CD1c-positive myeloid dendritic cell (primary cell): Measurements from ENCODE around the gene CEACAM21.

Source experiments
- DNase-seq: peaks from one replicate; pipeline ENCODE4 v3.0.0-alpha.2; 2016; ENCODE audit errors: extremely low spot score

Gene CEACAM21

DNA sequence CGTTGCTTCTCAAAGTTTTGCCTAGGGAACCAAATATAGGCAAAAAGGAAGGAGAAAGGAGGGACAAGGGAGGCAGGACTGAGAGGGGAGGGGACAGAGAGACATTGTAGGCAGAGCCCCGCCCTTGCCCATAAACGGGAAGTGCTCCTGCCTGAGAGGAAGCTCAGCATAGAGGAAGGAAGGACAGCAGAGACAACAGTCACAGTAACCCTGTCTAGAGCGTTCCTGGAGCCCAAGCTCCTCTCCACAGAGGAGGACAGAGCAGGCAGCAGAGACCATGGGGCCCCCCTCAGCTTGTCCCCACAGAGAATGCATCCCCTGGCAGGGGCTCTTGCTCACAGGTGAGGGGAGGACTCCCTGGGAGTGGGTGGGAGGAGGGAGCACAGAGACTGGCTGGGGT is at the start of gene CEACAM21:
CEACAM21 (plus strand) TSS at position 169 of the 400 bp plus-strand sequence; CDS start at position 278, 109 bp downstream.
- peak; percentile 86 for DNase-seq

DNA sequence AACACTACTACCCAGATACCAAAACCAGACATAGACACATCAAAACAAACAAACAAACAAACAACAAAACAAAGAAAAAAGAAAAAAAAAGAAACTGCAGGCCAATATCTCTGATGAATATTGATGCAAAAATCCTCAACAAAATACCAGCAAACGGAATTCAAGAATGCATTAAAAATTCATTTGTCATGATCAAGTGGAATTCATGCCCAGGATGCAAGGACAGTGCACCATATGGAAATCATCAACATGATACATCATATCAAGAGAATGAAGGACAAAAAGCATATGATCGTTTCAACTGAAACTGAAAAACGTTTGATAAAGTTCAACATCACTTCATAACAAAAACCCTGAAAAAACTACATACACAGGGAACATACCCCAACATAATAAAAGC is 48.9 kb upstream of the CEACAM21 start:
- no peak for DNase-seq

DNA sequence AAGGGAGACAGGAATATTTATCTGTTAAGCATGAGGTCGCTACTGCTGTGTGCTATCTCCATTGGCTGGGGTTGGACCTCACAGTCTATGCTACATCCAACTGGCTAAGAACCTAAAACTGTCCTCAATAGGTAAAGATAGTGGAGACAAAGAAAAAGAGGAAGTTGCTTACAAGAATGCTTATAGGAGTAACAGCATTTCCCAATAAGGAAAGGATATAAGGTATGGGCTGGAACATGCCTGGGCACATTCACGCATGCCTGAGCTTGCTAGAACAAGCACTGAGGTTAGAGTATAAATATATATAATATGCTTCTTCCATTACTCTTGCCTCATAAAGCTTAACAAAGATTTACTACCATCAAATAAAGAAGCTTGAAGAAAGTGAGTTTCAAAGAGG is 47.9 kb upstream of the CEACAM21 start:
- DNase-seq: peak; percentile 36

DNA sequence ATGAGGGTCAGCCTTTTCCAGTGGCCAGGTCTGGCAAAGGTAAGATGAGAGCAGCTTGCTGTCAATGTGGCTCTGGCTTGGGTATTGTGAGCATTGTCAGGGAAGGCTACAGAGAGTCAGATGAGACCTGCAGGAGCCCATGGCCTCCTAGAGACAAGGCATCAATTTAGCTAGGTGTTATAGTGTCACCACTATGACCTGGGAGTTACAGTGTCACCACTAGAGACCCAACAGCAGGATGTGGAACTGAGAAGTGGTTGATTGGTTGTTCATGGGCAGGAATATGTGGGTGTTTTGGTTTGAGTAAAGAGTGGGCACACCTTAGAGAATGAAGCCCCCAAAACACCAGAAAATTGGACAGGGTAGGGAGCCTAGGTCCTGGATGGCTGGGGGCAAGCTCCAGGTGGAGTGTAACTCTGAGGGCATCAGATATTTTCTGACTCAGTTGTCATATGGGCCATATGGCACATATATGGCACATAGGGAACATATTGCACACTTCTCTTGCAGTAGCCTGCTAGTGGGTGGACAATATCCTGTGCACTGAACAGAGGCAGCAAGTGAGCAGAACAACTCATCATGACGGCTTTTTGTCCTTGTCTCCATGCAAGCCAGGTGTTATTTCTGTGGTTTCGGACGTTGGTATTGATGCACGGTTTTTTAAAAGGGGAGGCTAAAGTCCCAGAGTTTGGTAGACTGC is 46.3 kb upstream of the CEACAM21 start:
- DNase-seq: peak; percentile 26

DNA sequence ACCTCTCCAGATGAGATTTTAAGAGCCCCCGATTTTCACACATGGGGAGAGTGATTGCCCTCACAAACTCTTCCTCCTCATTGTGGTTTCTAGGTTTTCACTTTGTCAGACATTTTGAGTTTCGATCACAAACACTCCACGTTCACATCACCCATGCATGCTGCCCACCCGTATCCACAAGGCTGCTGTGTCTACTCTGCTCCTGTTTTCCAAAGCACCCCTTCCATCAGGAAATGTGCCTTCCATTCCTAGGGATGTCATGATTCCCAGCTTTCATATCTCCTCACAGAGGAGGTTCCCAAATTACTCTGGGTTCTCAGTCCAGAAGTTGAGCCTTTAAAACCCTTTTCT is 45.8 kb upstream of the CEACAM21 start:
- DNase-seq: no peak

DNA sequence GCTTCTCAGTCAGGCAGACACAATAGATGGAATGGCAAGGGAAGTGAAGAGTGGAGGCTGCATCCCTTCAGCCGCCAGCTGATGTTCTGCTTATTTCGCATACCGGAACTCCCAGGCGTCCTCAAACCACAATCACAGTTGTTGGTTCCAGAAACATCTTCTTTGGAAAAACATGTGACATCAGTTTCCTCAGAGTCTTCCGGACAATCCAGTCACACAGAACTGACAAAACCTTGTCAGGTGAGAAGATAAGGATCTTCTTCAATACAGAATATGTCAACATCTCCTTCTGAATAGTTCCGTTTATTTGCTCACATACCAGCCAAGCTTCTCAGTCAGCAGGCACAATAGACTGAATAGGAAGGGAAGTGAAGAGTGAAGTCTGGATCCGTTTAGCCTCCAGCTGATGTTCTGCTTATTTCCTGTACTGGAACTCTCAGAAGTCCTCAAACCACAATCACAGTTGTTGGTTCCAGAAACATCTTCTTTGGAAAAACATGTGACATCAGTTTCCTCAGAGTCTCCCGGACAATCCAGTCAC is 45.1 kb upstream of the CEACAM21 start:
- DNase-seq: peak; percentile 92

DNA sequence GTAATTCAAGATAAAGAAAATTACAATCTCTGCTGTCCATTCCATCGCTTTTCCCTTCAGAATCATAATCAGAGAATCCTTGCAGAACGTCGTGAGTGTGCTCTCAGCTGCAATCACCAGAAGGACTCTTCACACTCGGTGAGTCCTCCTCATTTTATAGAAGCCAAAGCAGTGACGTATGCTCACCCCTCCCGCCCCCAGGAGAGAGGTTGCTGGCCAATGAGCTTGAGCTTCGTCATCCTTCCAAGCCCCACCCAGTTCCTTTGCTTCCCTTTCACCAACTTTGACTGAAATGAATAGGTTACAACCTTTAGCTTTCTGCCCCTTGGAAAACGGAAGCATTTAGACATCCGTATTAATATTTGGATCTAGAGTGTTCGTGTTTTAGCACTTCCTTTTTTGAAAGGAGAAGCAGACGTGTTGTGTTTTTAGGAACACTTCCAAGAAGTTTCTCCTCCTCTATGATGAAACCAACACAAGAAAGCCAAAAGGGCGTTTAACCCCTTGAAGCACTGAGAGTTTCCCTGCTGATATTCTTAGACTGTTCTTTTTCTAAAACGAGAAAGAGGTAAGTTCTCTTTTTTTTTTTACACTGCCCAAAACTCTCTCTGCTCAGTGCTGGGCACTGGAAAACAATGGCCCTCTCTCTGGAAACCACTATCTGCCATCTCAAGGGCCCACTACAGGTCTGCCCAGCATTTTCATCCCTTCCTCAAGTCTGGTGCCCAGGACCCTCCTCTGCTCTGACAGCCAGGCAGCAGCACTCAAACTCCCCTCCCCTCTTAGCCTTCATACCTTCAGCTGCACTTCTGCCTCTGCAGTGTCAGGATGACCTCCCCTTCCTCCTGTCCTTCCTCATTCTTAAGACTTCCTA is 44.3 kb upstream of the CEACAM21 start:
- peak; percentile 98 for DNase-seq

DNA sequence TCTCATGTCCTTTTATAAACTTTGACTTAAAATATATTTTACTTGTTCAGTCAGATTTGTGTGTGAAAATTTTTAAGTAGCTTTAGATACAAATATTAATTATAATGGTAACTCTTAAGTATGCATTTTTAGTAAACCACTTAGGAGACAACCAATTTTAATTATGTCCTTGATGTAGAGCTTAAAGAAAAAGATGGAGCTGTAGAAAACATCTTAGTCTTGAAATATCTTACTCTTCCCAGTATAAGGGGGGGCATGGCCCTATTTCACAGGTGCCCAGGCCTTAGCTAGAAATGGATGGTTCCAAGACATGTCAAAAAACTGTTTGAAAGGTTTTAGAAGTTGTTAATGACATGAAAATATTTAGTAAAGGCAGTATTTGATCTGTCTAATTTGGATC is 43.4 kb upstream of the CEACAM21 start:
- no peak for DNase-seq

DNA sequence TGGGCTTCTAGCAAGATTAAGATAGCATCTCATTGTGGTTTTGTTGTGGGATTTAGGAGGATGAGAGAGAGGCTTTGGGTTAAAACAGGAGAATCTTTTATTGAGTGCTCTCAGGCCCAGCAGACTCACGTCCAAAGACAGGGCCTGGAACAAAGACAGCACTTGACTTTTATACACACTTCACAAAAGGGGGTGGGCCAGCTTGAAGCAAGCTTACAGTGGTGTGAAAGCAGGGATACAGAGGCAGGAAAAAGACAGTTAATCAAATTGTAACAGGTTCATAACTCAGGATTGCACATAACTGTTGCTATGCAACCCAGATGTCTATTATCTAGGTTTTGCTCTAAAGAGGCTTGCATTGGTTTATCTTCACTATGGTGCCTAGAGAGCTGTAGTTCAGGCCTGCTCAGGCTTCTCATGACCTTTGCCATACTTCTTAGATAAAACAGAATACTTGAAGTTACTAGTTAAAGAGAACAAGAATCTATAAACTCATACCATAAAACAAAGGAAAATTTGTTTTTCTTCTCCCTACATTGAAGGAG is 42.2 kb upstream of the CEACAM21 start:
- no peak for DNase-seq

DNA sequence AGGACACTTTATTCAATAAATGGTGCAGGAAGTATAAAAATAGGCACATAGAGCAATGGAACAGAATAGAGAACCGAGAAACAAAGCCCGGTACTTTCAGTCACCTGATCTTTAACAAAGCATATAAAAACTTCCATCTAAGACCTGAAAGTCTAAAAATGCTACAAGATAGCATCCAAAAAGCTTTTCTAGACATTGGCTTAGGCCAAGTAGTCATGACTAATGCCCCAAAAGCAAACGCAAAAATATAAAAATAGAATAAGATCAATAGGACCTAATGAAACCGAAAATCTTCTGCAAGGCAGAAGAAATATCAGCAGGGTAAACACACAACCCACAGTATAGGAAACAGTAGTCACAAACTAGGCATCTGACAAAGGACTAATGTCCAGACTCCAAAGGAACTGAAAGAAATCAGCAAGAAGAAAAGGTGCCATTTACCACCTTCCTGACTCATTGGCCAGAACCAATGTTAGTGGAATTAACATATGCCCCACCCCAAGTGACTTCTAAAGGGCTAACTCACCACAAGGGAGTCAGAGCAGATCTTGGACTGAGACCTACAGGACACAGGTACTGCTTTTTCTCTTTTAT is 40.8 kb upstream of the CEACAM21 start:
- DNase-seq: peak; percentile 61

DNA sequence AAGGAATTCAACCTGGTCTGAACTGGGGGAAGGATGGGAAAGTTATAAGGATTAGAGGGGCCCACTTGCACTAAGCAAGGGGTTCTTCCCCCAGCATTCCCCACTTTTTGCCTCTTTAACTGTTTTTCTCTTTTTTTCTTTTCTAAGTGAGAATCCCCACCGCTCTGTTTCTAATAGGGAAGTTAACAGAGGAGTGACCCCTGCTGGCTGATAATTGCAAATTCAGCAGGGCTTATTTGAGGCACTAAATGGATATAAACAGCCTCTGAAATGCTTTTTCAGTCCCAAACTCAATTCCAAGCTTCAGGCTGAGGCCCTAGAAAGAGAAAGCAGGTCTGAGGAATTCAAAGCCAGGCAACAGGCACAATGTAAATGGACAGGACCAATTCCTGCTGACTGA is 38.2 kb upstream of the CEACAM21 start:
- peak; percentile 75 for DNase-seq

DNA sequence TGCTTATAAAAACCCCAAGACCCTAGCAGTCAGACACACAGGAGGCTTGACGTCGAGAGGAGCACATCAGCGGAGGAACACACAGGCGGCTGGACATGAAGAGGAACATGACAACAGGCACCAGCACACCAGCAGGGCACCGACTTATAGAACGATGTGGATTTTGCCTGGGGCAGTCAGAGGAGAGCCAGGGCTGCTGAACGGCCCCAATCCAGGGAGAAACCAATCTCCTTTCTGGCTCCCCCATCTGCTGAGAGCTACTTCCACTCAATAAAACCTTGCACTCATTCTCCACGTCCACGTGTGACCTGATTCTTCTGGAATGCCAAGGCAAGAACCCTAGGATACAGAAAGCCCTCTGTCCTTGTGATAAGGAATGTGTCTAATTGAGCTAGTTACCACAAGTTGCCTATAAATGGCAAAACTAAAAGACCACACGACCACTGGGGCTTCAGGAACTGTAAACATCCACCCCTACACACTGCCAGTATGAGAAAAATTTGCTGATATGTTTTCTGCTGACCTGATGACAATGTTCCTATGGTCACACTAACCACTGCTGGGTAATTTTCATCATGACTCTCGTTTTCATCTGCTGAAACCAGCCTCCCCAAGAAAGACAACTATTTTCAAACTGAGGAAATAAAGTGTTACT is 35.8 kb upstream of the CEACAM21 start:
- DNase-seq: no peak

DNA sequence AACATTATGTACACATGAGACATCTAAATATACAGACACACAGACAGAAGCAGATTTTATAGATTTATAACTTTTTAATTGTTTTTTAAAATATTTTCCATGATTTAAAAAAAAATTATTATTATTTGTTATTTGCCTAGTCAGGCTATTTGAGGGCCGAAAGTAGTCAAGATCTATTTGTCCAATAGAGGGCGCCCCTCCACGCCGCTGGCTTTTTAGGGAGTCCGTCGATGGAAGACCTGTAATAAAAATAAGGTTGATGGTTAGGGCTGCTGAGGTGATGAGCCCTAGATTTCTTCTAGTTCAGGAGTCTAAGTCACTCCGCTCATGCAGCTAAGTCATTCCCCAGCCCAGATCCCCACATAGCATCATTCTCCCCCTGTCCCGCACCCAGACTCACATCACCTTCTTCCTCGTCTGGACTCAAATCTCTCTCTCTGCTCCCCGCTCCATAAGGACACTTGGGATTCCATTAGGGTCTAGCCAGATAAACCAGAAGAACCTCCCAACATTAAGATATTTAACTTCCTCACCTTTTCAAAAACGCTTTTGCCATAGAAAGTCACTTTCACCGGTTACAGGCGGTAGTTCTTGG is 33.9 kb upstream of the CEACAM21 start:
- DNase-seq: peak; percentile 89

DNA sequence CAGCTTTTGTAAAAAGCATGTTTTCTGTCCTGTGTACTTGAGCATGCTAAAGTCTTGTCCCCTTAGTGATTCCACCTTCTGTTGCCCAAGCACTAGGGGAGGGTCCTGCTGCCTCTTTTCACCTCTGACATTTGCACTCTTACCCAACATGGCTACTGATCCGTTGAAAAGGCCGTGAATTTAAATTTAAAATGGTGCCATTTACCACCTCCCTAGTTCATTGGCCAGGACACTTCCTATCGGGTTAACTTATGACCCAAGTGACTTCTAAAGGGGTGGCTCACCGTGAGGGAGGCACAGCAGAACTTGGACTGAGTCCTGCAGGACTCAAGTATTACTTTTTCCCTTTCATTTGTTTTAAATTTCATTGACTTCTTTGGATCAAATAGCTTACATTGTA is 33.3 kb upstream of the CEACAM21 start:
- no peak for DNase-seq

DNA sequence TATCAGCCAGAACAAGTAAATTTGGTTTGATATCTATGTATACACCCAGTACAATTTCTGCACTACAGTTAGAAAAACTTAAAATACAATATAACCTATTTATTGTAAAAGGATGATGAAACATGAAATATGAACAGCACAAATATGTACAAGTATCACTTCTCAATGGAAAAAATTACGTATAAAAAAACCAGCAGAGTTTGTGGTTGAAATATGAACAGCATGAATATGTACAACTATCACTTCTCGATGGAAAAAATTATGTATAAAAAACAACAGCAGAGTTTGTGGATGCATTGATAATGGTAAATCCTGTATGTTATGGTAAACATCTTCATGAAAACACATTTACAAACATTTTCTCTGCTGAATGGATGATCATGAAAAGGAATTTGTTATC is 32.4 kb upstream of the CEACAM21 start:
- no peak for DNase-seq

DNA sequence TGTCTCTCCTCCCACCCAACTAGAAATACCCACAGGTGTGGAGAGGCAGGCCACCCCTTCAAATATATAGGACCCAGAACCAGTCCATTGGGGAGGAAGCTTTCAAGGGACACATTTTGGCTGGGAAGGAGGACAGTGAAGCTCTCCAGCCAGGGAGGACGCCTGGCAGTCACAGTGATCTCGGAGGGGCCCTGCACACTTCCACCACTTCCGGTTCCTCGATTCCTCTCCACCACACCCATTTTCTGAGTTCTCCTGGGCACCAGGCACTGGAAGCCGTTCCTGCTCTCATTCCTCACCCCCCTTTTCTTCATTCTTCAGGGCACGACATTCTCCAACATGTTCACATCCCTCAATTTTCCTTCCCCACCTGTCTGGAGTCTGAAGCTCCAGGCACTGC is 30.4 kb upstream of the CEACAM21 start:
- DNase-seq: no peak

DNA sequence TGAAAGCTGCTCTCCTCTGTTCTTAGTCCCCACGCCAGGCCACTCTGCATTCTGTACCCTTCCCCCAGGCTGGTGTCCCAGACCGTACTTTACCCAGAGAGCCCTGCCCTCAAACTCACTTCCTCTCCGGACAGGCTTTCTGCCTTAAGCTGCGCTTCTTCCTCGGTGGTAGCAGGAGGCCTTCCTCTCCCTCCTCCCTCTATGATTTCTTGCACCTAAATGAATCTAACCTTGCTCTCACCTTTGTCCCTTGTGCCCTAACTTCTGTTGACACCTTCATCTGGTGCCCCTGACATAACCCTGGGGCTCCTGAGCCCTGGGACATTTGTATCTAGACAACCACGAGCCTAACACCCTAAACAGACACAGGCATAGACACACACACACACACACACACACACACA is 29.6 kb upstream of the CEACAM21 start:
- peak; percentile 62 for DNase-seq

DNA sequence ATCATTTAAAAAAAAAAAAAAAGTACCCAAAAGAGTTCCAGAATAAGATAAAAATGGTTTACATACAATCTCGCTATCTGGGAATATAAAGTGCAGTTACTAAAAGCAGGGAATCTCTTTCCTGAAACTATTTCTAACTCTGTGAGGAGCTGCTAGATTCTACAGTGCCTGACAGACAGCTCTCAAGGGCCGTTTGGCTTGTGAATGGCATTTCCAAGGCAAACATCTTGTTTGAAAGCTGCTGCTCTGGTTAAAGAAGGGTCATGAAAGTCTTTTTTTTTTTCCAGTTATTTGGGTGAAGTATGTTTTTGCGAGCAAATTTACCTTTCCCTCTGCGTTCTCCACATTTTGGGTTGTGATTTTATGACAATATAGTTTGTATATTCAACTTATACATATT is 29.0 kb upstream of the CEACAM21 start:
- DNase-seq: no peak

DNA sequence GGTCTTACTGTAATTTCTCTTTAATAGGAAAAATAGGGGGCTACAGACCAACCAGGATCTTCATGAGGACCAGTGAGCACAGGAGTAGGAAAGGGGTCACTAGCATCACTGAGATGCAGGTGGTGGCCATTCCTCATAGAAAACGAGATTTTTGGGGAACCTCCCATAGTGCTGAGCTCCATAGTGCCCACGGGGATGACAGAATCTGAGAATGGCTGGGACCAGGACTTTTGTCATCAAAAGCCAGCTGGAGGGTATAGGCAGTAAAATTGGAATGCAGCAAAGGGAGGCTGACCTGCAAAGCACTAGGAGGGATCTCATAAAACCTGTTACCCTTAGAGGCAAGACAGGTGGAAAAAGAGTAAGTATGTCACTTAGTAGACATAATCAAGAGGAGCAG is 28.4 kb upstream of the CEACAM21 start:
- DNase-seq: no peak

DNA sequence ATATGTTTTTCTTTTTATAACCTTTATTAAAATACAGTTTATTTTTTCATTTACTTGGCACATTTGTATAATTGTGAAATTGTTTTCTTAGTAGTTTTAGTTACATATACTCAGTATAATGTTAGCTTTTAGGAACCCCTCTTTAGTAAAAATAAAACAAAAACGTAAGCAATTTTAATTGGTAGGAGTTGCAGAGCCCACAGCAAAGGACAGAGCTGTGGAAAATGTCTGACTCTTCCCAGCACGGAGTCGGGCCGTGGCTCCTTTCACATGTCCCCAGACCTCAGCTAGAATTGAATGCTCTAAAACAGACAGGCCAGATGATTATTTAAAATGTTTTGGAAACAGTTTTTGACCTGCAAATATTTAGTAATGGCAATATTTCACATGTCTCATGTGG is 27.9 kb upstream of the CEACAM21 start:
- no peak for DNase-seq

DNA sequence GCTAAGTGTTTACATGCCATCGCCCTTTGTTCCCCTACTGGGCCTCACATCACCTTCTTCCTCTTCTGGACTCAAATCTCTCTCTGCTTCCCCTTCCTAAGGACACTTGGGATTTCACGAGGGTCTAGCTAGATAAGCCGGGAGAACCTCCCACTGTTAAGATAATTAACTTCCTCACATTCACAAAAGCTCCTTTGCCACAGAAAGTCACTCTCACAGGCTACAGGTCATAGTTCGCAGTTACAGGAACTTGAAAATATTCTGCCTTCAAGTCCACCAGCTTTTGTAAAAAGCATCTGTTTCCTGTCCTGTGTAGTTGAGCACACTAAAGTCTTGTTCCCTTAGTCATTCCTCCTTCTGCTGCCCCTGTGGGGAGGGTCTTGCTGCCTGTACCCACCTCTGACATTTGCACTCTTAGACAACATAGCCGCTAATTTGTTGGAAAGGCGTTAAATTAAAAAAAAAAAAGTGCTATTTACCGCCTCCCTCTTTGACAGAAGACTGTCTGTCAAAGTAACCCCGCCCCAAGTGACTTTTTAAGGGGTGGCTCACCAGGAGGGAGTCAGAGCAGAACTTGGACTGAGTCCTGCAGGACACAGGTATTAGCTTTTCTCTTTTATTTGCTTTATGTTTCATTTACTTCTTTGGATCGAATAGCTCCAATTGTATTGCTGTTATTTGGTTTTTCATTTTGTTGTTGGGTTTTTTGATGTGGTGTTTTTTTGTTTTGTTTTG is 26.8 kb upstream of the CEACAM21 start:
- DNase-seq: peak; percentile 84
